Loucy (cell line): ENCODE results near the gene MYO7B.
"Not testable (repeated sequence)": the region's sequence is repeated elsewhere in the genome, so short reads cannot be mapped to it uniquely, and the experiment has no call there.

Experiments
- EZH2phosphoT487 ChIP-seq: fragments of 200-600 bp; IDR thresholded peaks from 2 replicates; pipeline ENCODE4 v1.6.1; 2018; ENCODE audit warnings: antibody characterized with exemption, mild to moderate bottlenecking, moderate library complexity, borderline replicate concordance
- TF ChIP-seq, protein P1 (sequence below): fragments of 200-600 bp; sonication (generic); conservative IDR thresholded peaks from 2 replicates; pipeline ENCODE4 v1.5.1; 2014; ENCODE audit warnings: mild to moderate bottlenecking, antibody characterized with exemption, low read length

DNA sequence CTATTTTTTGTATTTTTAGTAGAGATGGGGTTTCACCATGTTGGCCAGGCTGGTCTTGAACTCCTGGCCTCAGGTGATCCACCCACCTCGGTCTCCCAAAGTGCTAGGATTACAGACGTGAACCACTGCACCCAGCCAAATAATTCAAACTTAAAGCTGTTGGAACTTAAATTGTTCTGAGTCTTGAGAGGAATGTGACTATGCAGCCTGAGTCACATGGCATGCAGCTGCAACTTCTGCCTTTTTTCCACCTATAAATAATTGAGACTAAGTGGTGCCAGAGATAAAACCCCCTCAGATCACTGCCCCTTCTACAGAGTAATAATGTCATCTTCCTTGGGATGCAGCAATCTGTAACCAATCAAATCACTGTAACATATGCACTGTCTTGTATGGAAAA, 6.1 kb upstream of the MYO7B start:
- TF ChIP-seq, protein P1, sequence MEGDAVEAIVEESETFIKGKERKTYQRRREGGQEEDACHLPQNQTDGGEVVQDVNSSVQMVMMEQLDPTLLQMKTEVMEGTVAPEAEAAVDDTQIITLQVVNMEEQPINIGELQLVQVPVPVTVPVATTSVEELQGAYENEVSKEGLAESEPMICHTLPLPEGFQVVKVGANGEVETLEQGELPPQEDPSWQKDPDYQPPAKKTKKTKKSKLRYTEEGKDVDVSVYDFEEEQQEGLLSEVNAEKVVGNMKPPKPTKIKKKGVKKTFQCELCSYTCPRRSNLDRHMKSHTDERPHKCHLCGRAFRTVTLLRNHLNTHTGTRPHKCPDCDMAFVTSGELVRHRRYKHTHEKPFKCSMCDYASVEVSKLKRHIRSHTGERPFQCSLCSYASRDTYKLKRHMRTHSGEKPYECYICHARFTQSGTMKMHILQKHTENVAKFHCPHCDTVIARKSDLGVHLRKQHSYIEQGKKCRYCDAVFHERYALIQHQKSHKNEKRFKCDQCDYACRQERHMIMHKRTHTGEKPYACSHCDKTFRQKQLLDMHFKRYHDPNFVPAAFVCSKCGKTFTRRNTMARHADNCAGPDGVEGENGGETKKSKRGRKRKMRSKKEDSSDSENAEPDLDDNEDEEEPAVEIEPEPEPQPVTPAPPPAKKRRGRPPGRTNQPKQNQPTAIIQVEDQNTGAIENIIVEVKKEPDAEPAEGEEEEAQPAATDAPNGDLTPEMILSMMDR, result not testable (repeated sequence)
- TF ChIP-seq EZH2phosphoT487, result not testable (repeated sequence)
